GM18498 (cell line): ENCODE measurements around the gene GAPDHS.

Experiments used
- ATAC-seq: cut with Tn5 transposase; IDR thresholded peaks from one replicate; pipeline ENCODE4 v1.9.1; 2021; ENCODE audit warnings: mild to moderate bottlenecking, moderate library complexity; ENCODE audit not compliant: unreplicated experiment

The GAPDHS gene

DNA sequence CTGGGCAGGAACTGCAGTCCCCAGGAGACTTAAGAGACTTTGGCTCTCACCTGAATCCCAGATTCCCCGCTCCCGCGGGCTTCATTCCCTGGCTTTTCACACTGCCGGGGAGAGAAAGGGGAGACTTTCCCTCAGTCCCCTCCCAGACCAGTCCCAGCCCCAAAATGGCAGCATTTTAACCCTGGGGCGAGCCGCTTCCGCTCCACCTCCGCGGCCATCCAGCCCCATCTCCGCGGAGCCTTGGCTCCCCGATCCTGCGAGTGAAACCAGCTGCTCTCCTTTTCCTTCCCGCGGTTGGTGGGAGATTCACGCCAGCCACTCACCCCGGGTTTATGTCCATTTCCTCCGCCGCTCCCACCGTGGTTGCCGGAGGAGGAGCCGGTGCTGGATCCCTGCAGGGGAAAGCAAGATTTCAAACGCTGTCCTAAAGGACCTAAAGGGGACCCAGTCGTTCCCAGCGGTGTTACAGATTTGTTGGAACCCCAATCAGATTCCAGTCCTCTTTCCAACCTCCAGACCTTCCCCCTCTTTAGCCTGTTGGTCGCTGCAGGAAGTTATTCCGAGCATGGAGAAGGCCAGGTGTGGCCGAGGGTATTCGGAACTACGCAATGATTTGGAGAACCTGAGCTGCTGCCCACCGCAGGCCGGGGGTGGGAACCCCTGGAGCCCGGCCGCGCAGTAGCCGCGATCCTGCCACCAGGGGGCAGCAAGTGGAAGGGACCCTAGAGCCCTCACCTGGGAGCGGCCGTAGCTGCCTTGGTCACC, 23.2 kb upstream of the GAPDHS start:
- ATAC-seq: no peak

GRCh38 chr19:35510626-35510964, 22.7 kb upstream of the GAPDHS start:
- ATAC-seq: no peak

GRCh38 chr19:35511337-35511736, 21.9 kb upstream of the GAPDHS start:
- no peak for ATAC-seq

- no peak for ATAC-seq
These were observed 20.2 kb upstream of the GAPDHS start for GRCh38 chr19:35512831-35513627.

- ATAC-seq: no peak
These were observed 19.5 kb upstream of the GAPDHS start, which contains the start of gene DMKN for GRCh38 chr19:35513628-35514281. Gene DMKN (minus strand): TSS chr19:35513649. CDS start chr19:35513475, 174 bp downstream.

DNA sequence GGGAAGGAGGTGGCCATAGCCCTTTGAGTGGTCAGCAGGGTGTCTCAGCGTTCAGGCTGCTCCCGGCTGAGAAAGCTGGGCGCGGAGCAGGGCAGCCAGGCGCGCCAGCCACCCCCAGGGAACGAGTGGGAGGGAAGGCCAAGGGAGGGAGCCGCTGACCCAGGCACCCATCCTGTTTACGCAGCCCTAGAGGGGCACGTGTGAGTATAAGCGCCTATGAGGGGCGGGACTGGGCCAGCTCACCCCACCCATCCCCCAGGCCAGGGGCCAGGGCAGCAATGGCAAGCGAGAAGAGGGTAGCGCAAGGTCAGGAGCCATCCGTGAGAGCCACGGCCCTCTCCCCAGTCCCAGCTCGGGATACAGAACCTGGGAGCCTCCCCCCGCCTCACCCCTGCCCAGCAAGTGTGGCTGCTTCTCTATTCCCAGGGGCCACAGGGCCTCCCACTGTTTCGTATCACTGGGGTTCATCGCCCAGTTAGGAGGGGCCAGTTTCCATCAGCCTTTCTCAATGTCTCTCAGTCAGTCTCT, 18.9 kb upstream of the GAPDHS start:
- no peak for ATAC-seq

- no peak for ATAC-seq
These were observed 16.9 kb upstream of the GAPDHS start for GRCh38 chr19:35516310-35516709.

GRCh38 chr19:35517342-35517741, 15.9 kb upstream of the GAPDHS start:
- no peak for ATAC-seq

GRCh38 chr19:35518313-35518712, 14.9 kb upstream of the GAPDHS start:
- no peak for ATAC-seq

DNA sequence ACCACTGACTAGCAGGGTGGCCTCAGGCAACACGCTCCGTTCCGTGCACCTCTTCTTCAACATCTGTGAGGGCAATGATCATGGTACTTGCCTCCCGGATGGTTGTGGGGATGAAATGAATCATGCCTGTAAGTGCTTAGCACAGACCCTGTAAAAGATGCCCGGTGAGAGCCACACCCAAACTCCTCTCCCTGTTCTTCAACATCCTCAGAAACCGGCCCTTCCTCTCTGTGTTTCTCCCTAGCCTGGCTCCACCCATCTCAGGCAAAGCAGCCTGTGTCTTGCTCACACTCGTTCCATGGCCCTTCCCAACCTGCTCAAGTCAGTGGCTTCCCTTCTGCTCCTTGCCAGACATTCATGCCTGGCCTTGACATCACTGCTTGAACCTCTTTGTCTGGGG, 14.0 kb upstream of the GAPDHS start:
- ATAC-seq: no peak

- no peak for ATAC-seq
These were observed 12.0 kb upstream of the GAPDHS start for GRCh38 chr19:35521124-35521743.

- ATAC-seq: no peak
These were observed 10.4 kb upstream of the GAPDHS start for GRCh38 chr19:35522745-35523327.

DNA sequence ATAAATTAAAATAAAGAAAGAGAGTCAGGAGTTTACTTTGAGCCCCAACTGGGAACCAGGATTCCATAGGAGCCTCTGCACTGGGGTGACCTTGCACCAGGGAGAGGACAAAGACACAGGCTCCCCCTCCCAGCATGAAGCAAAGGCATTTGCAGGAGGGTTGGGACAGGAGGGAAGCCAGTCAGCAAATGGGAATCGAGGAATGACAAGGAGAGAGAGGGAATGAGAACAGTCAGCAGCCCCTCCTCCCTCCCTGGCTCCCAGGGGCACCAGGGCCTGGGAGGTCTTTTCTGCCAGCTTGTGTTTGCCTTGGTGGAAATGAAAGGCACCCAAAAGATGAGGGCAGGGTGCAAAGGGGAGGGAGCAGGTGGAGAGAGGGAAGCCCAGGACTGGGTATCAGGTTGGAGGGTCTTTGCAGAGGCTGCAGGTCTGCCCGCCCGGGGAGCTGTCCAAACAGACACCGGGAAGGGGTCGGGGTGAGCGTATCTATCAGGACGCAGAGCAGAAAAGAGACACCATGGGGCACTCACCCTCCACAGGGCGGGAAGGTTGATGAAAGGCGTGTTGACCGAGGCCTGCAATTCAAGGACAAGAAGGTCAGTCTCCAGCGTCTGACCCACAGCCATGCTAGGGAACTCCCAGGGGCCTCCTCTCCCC, 8.9 kb upstream of the GAPDHS start:
- no peak for ATAC-seq

DNA sequence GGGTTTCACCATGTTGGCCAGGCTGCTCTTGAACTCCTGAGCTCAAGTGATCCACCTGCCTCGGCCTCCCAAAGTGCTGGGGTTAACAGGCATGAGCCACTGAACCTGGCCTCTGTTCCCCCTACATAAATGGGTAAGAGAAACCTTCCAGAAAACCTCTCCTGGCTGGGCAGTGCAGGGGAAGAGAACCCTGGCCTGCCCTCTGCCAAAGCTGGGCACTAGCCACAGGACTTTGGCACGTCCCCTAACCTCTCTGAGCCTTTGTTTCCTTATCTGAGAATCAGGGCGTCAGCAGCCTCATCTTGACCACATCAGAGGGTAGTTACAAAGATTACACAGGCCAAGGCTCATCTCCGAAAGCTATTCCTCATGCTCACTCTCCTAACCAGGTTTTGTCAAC, 7.4 kb upstream of the GAPDHS start:
- no peak for ATAC-seq

DNA sequence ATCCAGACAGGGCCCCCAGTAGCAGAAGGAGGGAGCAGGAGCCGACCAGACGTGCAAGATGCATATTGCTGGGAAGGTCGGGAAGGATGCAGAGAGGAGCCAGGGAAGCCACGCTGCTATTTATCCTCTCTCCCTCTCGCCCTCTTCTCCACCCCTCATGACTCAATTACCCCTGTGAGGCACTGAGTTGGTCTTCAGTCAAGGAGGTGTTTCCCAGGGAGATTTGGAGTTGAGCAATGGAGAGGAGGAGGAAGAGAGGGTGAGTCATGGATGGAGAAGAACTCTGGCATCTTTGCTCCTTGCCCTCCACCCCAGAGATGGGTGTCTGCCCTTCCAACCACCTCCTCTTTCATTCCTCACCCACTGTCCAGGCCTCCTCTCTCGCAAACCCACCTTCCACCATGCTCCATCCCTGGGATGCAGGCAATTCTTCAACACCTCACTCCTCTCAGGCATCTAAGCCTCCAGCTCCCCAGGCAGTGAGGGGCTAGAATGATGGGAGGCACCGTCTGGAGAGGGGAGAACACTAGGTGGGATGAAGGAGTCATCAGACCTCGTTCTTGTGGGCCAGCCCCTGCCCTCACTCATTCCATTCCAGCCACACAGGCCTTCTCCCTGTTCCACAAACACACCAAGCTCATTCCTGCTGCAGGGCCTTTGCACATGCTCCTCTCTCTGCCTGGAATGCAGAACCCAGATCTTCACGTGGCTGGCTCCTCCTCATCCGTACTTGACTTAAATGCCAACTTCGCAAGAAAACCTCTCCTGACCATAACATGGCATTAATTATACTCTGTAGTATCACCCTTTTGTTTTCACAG, 4.8 kb upstream of the GAPDHS start, which contains the start of gene SBSN:
Gene SBSN (minus strand): TSS at position 94 of the 821 bp plus-strand sequence. CDS start 30 bp downstream, at position 64.
- ATAC-seq: no peak

- ATAC-seq: no peak
These were observed 3.7 kb upstream of the GAPDHS start for GRCh38 chr19:35529241-35530218.

- ATAC-seq: no peak
These were observed 2.0 kb upstream of the GAPDHS start for GRCh38 chr19:35531291-35531690.

GRCh38 chr19:35533822-35534392, 651 bp downstream of the GAPDHS start:
- ATAC-seq: no peak
